ENCODE measurements around the gene CORIN.

CORIN gene

GRCh38 chr4:47720787-47721186, 117.1 kb downstream of the CORIN start:
- ChIA-PET POLR2A (no interaction called here), CTCF (interaction anchor here (0.7 to 0.8 kb wide), 3 partner anchors 16 to 119 kb away, joined by 3 read pairs; no protein-coding TSS in a partner anchor)
- TF ChIP-seq CTCF (IDR thresholded peaks at IDR 0.05; ENCODE audit: insufficient read depth, low read length, missing control alignments): no peak
- no peak overlapping the region for H3K4me3 ChIP-seq (ENCODE audit: low read depth, low read length)
- DNase-seq (ENCODE audit: low read depth, low spot score): no peak

- ChIA-PET CTCF (interaction anchor here (2.1 kb wide), 1 partner anchor 14 kb away, joined by 8 read pairs; no protein-coding TSS in a partner anchor), POLR2A (no interaction called here)
- no peak for TF ChIP-seq CTCF (IDR thresholded peaks at IDR 0.05; ENCODE audit: insufficient read depth, low read length, missing control alignments)
- DNase-seq (ENCODE audit: low read depth, low spot score): no peak
- no peak overlapping the region for H3K4me3 ChIP-seq (ENCODE audit: low read depth, low read length)
Measured at GRCh38 chr4:47719576-47719975, 118.3 kb downstream of the CORIN start.

GRCh38 chr4:47718696-47719095, 119.2 kb downstream of the CORIN start:
- no peak overlapping the region for H3K4me3 ChIP-seq (ENCODE audit: low read depth, low read length)
- TF ChIP-seq CTCF (IDR thresholded peaks at IDR 0.05; ENCODE audit: insufficient read depth, low read length, missing control alignments): no peak
- ChIA-PET POLR2A (no interaction called here), CTCF (interaction anchor here (1.0 to 2.1 kb wide), 3 partner anchors 13 to 118 kb away, joined by 3 to 8 read pairs (median 6); no protein-coding TSS in a partner anchor)
- DNase-seq (ENCODE audit: low read depth, low spot score): no peak

GRCh38 chr4:47717188-47717587, 120.7 kb downstream of the CORIN start:
- POLR2A ChIA-PET: no interaction called here
- no peak for DNase-seq (ENCODE audit: low read depth, low spot score)
- no peak overlapping the region for H3K4me3 ChIP-seq (ENCODE audit: low read depth, low read length)
- CTCF ChIA-PET: interaction anchor here (1.4 to 4.6 kb wide), 3 partner anchors 9 to 119 kb away, joined by 3 to 37 read pairs (median 5); no protein-coding TSS in a partner anchor
- TF ChIP-seq CTCF (IDR thresholded peaks at IDR 0.05; ENCODE audit: insufficient read depth, low read length, missing control alignments): no peak

GRCh38 chr4:47715716-47716416, 122.0 kb downstream of the CORIN start:
- TF ChIP-seq CTCF (IDR thresholded peaks at IDR 0.05; ENCODE audit: insufficient read depth, low read length, missing control alignments): no peak
- H3K4me3 ChIP-seq (ENCODE audit: low read depth, low read length): no peak overlapping the region
- ChIA-PET CTCF (interaction anchor here (1.4 to 4.6 kb wide), 3 partner anchors 8 to 121 kb away, joined by 3 to 37 read pairs (median 5); no protein-coding TSS in a partner anchor), POLR2A (no interaction called here)
- DNase-seq (ENCODE audit: low read depth, low spot score): no peak

GRCh38 chr4:47714269-47714668, 123.6 kb downstream of the CORIN start:
- ChIA-PET POLR2A (interaction anchor here (0.9 kb wide), 1 partner anchor 122 kb away, joined by 4 read pairs; no protein-coding TSS in a partner anchor), CTCF (interaction anchor here (1.4 to 4.6 kb wide), 3 partner anchors 9 to 122 kb away, joined by 4 to 37 read pairs (median 5); no protein-coding TSS in a partner anchor)
- no peak overlapping the region for H3K4me3 ChIP-seq (ENCODE audit: low read depth, low read length)
- no peak for DNase-seq (ENCODE audit: low read depth, low spot score)
- no peak for TF ChIP-seq CTCF (IDR thresholded peaks at IDR 0.05; ENCODE audit: insufficient read depth, low read length, missing control alignments)

Data from AG04449 (cell line).